Sigmoid colon (tissue), 7 donors: ENCODE measurements around the gene CNN3. TPM values are rescaled to one million over a fixed set of nuclear protein-coding genes. Genes with fewer than 3 reads are reported as not detected.

Source experiments
- DNase-seq: peaks from one replicate; pipeline ENCODE4 v3.0.0-alpha.2; 2019
- H3K27ac ChIP-seq, 4 donors: fragments of 200-600 bp; sonication (generic); one replicate each; pipeline ENCODE4 v1.5.1; 2016 to 2019; ENCODE audit warnings: mild to moderate bottlenecking in 1 of 4
- H3K27me3 ChIP-seq, 3 donors: fragments of 200-600 bp; sonication (generic); one replicate each; pipeline ENCODE4 v1.5.1; 2019; ENCODE audit warnings: mild to moderate bottlenecking in 1 of 3
- H3K36me3 ChIP-seq, 4 donors: fragments of 200-600 bp; sonication (generic); one replicate each; pipeline ENCODE4 v1.5.1; 2016 to 2019
- H3K4me1 ChIP-seq, 4 donors: fragments of 200-600 bp; sonication (generic); one replicate each; pipeline ENCODE4 v1.5.1; 2017 to 2019
- H3K4me3 ChIP-seq, 4 donors: fragments of 200-600 bp; sonication (generic); one replicate each; pipeline ENCODE4 v1.5.1; 2017 to 2019; ENCODE audit warnings: mild to moderate bottlenecking in 2 of 4, moderate library complexity in 1 of 4
- H3K9me3 ChIP-seq, 4 donors: fragments of 200-600 bp in 3 of 4; sonication (generic) in 3 of 4; one replicate each; pipeline versions ENCODE4 v1.5.1 to v1.6.1; 2013 to 2019
- CTCF ChIP-seq, 4 experiments: fragments of 450-650 bp in 3 of 4; fragments of 200-600 bp in 1 of 4; IDR thresholded peaks; one replicate each; pipeline ENCODE4 v1.5.1; 2016 to 2019; ENCODE audit warnings: antibody characterized with exemption in 4 of 4, mild to moderate bottlenecking in 3 of 4, moderate library complexity in 2 of 4
- EP300 ChIP-seq, 4 donors: sonication (generic); formaldehyde crosslinking; IDR thresholded peaks; one replicate each; pipeline ENCODE4 v1.6.1; 2017; ENCODE audit warnings: antibody characterized with exemption in 4 of 4
- POLR2A ChIP-seq, 2 donors: fragments of 450-650 bp; IDR thresholded peaks; one replicate each; pipeline ENCODE4 v1.6.1; 2016; ENCODE audit warnings: antibody characterized with exemption in 2 of 2, mild to moderate bottlenecking in 2 of 2, moderate library complexity in 2 of 2
- POLR2AphosphoS5 ChIP-seq, 4 donors: sonication (generic); formaldehyde crosslinking; IDR thresholded peaks; one replicate each; pipeline ENCODE4 v1.6.1; 2017; ENCODE audit warnings: antibody characterized with exemption in 4 of 4
- whole genome bisulfite sequencing, 2 donors: extraction: QIAGEN DNeasy Blood & Tissue Kit; methylation state at CpG; one replicate each; pipeline ENCODE4 v1.1.7; 2013; 5-methylcytosine and 5-hydroxymethylcytosine counted together
- intact Hi-C: fragments of 100-400 bp; cut with DNase I; formaldehyde crosslinking; loops from one replicate; pipeline ENCODE4 v1.15.1; 2023
- polyA plus RNA-seq, 3 donors: library from polyadenylated mRNA; stranded (reverse); fragments of 200-250 nt; gene quantifications; one replicate each; pipeline ENCODE4 v1.2.3, GENCODE V29; 2013
- total RNA-seq, 4 donors: library from RNA; depleted of rRNA; stranded (reverse); fragments of >200 nt; gene quantifications; one replicate each; pipeline ENCODE4 v1.1.0, GENCODE V29; 2016
- donor health status: healthy with polysubstance abuse.
- donor health status: Bipolar disorder and iron deficiency.
- donor health status: healthy.

The CNN3 gene
- total and polyA plus RNA-seq, 7 donors = 58.3 to 247 (median 157) TPM

GRCh38 chr1:94921977-94922376 lies 4.9 kb downstream of the CNN3 start:
- peak overlapping the region in 3 of 4 donors; percentile 98 to 100 (median 99) for H3K27ac ChIP-seq
- H3K9me3 ChIP-seq = no peaks in the 10 kb centered on the region
- WGBS, 2 donors = 89 to 95% methylated on average over 1 of the region's 1 CpG
- H3K36me3 ChIP-seq = no peaks in the 10 kb centered on the region
- peaks cover 0 to 81% (median 72%) of the 10 kb centered on the region in 4 donors for H3K4me1 ChIP-seq
- intact Hi-C loops = loop anchor here (10.0 kb wide), 1 partner anchor 507 kb away; the partner anchor contains the start of gene ABCD3
- H3K27me3 ChIP-seq = no peaks in the 10 kb centered on the region
- TF ChIP-seq CTCF (IDR thresholded peaks at IDR 0.05) = no peak
- TF ChIP-seq POLR2A (IDR thresholded peaks at IDR 0.05) = no peak
- no peak for TF ChIP-seq POLR2AphosphoS5 (IDR thresholded peaks at IDR 0.05)
- no peak for TF ChIP-seq EP300 (IDR thresholded peaks at IDR 0.05)
- no peak for DNase-seq
- H3K4me3 ChIP-seq = peak overlapping the region in 2 of 4 donors; percentile 85 to 92

GRCh38 chr1:94920061-94920460 lies 6.8 kb downstream of the CNN3 start:
- H3K36me3 ChIP-seq = no peaks in the 10 kb centered on the region
- H3K4me3 ChIP-seq = peak overlapping the region in 1 of 4 donors; percentile 4
- H3K27ac ChIP-seq = peak overlapping the region; percentile 28 to 99 (median 64)
- intact Hi-C loops = loop anchor here (10.0 kb wide), 1 partner anchor 505 kb away; the partner anchor contains the start of gene ABCD3
- WGBS, 2 donors = 33 to 73% methylated on average over 3 of the region's 3 CpGs
- no peaks in the 10 kb centered on the region for H3K9me3 ChIP-seq
- H3K27me3 ChIP-seq = no peaks in the 10 kb centered on the region
- no peak for TF ChIP-seq POLR2A (IDR thresholded peaks at IDR 0.05)
- no peak for TF ChIP-seq CTCF (IDR thresholded peaks at IDR 0.05)
- TF ChIP-seq EP300 (IDR thresholded peaks at IDR 0.05) = no peak
- TF ChIP-seq POLR2AphosphoS5 (IDR thresholded peaks at IDR 0.05) = no peak
- peaks cover 0 to 99% (median 84%) of the 10 kb centered on the region in 4 donors for H3K4me1 ChIP-seq
- DNase-seq = no peak

GRCh38 chr1:94919241-94920030 lies 7.5 kb downstream of the CNN3 start:
- 53 to 79% methylated on average over 4 of the region's 4 CpGs for WGBS, 2 donors
- H3K27ac ChIP-seq = peak overlapping the region; percentile 28 to 99 (median 64)
- H3K36me3 ChIP-seq = no peaks in the 10 kb centered on the region
- peaks cover 0 to 99% (median 80%) of the 10 kb centered on the region in 4 donors for H3K4me1 ChIP-seq
- TF ChIP-seq POLR2A (IDR thresholded peaks at IDR 0.05) = no peak
- no peak for TF ChIP-seq CTCF (IDR thresholded peaks at IDR 0.05)
- TF ChIP-seq EP300 (IDR thresholded peaks at IDR 0.05) = no peak
- no peak for TF ChIP-seq POLR2AphosphoS5 (IDR thresholded peaks at IDR 0.05)
- H3K4me3 ChIP-seq = peak overlapping the region in 1 of 4 donors; percentile 4
- H3K27me3 ChIP-seq = no peaks in the 10 kb centered on the region
- DNase-seq = no peak
- intact Hi-C loops = loop anchor here (10.0 kb wide), 1 partner anchor 505 kb away; the partner anchor contains the start of gene ABCD3
- H3K9me3 ChIP-seq = no peaks in the 10 kb centered on the region

- no peaks in the 10 kb centered on the region for H3K36me3 ChIP-seq
- TF ChIP-seq POLR2AphosphoS5 (IDR thresholded peaks at IDR 0.05) (no peak), EP300 (IDR thresholded peaks at IDR 0.05) (no peak), CTCF (IDR thresholded peaks at IDR 0.05) (no peak), POLR2A (IDR thresholded peaks at IDR 0.05) (no peak)
- H3K27me3 ChIP-seq = no peaks in the 10 kb centered on the region
- no peak overlapping the region for H3K4me3 ChIP-seq
- WGBS, 2 donors = 84% methylated on average over 6 of the region's 6 CpGs
- no peaks in the 10 kb centered on the region for H3K9me3 ChIP-seq
- DNase-seq = no peak
- intact Hi-C loops = no loop called here
- H3K4me1 ChIP-seq = peaks cover 0 to 99% (median 81%) of the 10 kb centered on the region in 4 donors
- H3K27ac ChIP-seq = peak overlapping the region in 1 of 4 donors; percentile 20
These were observed 9.7 kb downstream of the CNN3 start for GRCh38 chr1:94917251-94917650.
